Activated CD4-positive, alpha-beta T cell treated with anti-CD3 and anti-CD28 coated beads, Interleukin-2, Interleukin-6, amounts not matched to agents 100 ng/mL and 50 ng/mL, durations not matched to agents 16 hours and 8 hours (primary cell): ENCODE data around the gene KLK8.
"Not testable (repeated sequence)": the region's sequence is repeated elsewhere in the genome, so short reads cannot be mapped to it uniquely, and the experiment has no call there.

Experiments
- DNase-seq: peaks from one replicate; pipeline ENCODE4 v3.0.0-alpha.2; 2020

The KLK8 gene

DNA sequence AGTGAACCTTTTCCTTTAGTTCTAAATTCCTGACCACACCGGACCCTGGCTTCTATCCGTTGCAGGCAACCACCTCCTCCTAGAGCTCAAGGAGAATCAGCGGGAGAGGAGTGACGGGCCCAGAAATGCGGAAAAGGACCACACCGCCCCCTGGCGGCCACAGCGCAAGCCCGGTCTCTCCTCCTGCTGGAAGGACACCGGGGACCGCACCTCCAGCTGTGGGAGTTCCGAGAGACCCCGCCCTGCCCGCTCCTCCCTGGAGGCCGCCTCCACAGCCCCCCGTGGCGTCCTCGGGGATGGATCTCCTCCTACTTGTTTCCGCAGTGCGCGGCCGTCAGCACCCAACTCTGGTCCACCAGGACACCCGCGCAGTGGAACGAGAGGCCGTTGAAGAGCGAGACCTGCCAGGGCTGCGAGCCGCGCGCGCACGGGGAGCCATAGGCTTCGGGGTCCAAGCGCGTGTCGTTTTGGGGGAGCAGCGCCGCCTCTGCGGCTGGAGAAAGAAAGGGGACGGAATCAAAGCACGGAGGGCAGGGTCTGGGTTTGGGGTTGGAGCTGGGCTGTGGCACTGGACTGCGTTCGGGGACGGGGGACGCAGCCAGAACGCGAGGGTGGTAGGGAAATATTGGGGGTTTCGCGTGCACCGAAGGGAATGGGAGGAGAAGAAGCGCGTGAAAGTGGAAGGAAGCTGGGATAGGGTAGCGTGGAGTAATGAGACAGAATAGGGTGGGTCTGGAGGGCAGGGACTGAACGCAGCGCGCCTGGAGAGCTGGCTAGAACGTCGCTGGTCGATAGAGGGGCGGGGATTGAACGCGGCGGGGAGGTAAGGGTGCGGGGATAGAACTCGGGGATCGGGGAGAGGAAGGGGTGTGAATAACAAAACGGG, 15.6 kb upstream of the KLK8 start:
- peak; percentile 19 for DNase-seq

DNA sequence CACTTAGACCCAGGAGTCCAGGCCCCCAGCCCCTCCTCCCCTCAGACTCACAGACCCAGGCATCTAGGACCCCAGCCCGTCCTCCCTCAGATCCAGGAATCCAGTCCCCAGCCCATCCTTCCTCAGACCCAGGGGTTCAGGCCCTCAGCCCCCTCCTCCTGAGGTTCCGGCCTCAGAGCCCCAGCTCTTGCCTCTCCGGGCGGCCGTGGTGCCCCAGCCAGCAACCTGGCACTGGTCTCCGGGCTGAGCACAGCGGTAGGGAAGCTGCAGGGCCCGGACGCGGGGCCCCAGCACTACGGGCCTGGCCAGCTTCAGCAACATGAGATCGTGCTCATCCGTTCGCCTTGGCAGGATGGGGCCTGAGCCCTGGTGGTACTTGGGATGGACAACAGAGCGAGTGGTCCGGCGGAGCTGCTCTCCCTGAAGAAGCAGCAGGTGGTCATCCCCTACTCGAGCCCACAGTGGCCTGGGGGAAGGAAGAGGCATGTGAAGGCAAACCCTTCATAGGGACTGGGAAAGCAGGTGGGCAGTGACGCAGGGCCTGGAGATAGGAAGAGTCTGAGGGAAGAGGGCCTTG, 14.4 kb upstream of the KLK8 start:
- no peak for DNase-seq

DNA sequence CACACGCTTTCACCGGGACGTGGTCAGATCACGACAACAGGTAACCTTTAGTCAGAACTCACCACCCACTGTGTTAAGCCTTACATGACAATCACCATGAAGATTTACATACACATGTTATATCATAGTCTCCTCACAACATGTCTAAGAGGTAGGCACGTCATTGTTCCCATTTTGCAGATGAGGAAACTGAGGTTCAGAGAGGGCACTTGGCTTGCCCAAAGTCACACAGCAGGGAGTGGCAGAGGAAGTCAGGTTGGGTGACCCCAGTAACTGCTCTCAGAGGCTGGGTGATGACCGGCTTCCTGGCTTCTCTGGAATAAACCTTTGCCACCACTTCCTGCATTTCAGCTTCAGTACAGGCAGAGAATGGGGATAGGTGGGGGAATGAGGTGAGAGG, 12.8 kb upstream of the KLK8 start:
- no peak for DNase-seq

DNA sequence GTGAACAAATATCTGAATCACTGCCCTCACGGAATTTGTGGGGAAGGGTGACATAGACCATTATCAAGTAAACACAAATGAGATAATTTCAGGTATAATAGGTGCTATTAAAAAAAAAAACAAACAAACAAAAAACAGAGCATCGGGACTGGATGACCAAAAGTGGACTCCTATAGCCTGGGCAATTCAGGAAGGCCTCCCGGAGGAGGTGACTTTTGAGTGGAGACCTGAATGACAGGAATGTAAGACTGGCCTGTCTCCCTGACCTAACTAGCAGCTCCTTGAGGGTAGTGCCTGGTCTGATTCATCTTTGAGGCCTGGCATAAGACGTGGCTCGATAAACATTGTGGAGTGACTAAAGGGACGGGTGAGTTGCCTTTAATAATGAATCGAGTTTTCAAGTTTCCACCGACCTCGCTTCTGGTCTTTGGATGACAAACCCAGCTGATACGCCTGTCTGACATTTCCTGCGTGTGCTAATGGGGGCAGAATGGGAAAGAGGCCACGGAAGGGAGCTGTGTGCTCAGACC, 11.3 kb upstream of the KLK8 start:
- no peak for DNase-seq

DNA sequence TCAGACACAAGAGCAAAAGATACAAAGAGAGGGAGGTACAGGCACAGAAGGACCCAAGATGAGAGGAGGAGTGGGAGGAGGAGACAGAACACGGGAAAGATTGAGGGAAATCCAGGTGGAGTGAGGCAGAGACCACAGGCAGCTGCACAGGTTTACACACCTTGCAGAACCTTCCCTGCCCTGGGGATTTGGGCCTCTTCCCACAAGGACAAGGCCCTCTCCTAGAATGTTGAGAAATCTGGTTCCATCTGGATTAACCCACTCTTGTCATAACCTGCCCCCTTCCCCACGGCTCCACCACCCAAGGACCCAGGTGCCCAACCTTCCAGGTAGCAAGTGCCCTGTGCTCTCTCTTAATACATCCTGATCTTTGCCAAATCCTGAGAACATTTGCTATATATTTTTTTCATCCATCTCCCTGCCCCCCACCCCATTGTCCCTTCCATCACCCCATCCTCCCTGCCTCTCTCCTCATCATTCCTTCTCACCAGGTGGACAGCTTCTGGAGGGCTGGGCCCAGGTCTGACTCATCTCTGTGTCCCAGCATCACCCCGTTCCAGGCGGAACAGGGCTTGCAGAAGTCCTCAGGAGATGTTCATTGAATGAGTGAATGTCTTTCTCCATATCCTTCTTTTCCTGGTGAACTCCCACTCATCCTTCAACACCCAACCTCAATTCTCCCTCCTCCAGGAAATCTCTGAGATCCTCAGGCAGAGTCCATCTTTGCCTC, 8.8 kb upstream of the KLK8 start:
- DNase-seq = no peak

DNA sequence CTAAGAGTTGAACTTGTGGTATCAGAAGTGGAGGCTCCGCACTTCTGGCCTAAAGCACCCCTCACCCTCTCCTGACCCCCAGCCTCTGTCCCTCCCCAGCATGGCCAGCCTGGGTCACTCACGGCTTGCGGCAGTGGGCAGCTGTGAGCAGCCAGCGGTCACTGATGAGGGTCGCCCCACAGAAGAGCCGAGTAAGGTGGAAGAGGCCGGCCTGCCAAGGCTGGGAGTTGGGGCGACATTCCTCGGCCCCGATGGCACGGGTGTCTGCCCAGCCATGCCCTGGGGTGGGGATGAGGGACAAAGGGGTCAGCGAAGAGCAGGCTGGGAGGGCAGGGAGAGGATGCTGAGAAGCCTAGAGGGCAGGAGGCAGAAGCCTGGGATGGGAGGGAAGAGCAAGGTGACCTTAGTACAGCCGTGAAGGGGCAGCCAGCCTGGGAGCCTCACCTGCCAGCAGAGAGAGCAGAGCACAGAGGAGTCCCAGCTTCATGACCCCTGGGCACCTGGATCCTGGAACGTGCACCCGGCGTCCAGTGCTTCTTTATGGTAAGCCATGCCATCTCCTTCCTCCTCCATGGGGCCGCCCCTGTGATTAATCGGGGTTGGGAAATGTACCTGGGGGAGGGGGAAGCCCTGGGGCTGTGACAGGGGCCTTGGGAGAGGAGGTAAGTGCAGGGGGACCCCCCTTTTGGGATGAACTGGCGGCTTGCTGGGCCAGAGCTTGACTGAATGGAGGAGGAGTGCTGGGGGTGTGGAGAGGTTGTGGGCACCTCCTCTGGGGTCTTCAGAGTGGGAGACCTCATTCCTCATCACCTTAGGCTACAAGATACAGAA, 7.9 kb upstream of the KLK8 start:
- DNase-seq = no peak

DNA sequence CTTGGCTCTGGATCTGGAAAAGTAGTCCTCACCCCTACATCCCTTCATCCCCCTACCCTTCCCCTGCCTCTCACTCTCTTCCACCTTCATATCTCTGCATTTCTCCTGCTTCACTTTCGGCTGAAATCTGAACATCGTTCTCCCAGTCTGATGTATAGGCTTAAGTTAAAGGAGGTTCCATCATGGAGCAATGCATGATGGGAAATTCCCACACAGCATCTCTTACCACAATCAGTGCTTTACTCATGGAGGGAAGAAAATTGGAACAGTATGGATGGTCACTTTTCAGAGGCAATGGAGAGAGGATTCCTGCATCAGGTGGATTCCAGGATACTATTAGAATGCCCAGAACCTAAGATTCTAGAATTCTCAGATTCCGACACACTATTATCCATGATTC, 6.1 kb upstream of the KLK8 start:
- DNase-seq = no peak

DNA sequence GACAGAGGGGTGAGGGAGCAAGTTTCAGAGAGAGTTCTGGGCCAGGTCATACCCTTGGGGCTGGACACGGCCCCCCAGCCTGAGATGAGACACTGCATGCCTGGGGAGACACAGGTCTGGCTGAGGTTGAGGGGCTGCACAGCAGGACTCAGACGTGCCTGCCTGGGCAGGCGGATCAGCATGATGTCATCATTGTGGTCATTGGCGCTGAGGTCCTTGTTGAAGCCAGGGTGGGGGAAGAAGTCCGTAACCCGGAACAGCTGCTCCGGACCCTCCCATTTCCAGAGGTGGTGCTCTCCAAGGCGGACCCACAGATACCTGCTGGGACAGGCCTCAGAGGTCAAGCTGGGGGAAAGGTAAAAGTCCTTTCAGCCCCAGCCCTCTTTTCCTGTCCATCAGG, 5.0 kb upstream of the KLK8 start:
- no peak for DNase-seq

DNA sequence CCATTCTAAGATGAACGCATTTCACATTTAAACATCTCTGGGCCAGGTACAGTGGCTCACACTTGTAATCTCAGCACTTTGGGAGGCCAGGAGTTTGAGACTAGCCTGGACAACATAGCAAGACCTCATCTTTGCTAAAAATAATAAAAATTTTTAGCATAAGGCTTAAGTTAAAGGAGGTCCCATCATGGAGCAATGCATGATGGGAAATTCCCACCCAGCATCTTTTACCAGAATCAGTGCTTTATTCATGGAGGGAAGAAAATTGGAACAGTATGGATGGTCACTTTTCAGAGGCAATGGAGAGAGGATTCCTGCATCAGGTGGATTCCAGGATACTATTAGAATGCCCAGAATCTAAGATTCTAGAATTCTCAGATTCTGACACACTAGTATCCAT, 3.8 kb upstream of the KLK8 start:
- DNase-seq = no peak

DNA sequence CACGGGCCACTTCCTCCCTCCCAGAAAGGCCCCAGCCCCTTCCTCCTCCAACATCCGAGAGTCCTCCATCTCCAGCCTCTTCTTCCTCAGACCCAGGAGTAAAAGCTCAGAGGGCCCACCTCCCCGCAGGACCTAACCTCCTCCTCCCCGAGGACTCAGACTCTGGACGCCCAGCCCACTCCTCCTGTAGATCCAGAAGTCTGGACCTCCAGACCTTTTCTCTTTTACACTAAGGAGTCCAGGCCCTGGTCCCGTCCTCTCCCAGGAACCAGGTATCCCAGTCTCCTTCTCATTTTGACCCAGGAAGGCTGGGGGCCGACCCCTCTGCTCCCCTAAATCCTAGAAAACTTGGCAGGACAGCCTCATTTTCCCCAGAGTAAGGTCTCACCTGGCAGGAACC, 1.9 kb upstream of the KLK8 start:
- no peak for DNase-seq

DNA sequence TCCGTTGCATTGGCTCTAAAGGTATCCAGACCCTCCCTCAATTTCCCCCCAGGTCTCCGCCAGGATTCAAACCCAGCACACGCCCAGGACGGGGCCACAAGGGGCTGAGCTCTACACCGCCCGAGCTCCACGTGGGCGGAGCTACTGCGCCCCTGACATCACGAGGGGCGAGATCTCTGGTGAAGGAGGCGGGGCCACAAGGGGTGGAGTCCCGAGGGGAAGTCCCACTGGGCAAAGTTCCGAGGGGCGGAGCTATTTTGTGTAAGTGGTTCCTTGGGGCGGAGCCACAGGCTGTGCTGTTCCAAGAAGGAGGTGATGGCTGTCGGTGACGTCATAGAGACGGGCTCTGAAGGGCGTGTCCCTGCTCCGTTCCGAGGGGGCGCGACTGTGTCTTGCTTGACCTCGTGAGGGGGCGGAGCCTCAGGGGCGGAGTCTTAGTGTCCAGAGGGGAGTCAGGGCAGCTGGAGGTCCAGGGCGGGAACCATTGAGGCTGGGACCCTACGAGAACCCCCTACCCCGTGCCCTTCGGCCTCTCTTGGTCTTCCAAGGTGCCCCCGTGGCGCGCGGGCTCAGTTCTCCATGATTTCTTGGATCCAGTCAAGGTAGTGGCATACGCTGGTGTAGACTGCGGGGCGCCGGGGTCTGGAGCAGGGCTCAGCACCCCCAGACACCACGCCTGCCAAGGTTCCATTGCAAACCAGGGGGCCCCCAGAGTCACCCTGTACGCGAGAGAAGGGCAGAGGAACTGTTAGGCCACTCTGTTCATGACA, 1.3 kb upstream of the KLK8 start:
- DNase-seq = peak; percentile 53

DNA sequence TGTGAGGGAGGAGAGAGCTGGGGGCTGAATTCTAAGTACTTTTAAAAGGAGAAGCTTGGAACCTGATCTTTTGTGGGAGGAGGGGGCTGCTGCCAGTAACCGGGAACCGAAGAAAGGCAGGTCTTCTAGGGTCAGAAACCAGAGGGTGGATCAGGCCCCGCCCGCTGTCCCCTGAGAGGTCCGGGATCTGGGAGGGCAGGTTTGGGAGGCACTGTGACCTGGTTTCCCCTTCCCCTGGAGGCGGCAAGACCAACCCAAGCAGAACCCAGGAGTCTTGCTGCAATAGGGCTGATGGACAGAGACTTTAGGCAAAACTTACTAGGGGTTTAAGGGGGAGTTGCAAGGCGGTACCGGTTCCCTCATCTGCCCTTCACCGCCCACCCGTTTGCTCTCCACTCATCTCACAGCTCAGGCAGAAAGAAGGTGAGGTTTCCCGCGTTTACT, 707 bp upstream of the KLK8 start:
- no peak for DNase-seq

DNA sequence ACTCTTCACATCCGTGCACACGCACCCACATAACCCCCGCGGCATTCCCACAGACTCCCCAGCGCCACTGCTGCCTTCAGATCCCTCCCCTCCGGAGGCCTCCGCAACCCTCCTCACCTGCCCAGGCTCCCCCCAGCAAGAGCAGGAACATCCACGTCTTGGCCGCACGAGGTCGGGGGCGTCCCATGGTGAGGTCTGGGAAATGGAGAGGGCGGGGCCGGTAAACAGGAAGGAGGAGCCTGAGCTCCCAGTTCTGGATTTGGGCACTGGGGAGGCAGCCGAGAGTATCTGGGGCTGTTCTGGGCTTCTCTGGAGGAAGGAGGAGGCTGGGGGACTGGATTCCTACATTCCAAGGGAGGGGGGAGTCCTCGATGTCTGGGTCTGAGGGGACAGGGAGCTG, 423 bp downstream of the KLK8 start:
- DNase-seq = no peak

DNA sequence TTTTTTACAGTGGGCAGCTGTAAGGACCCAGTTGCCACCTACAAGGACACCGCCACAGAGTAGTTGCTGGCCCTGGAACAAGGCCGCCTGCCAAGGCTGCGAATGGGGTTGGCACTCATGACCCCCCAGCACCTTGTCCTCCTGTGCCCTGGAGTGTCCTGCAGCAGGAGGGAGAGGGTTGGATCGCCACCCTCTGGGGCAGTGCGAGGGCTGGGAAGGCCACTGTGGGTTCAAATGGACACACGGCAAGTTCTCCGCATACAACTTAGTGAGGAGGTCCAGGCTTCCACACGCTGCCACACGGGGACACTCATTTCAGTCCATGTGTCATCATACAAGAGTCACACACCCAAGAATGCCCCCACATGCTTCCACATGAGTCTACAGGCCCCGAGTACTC, 978 bp downstream of the KLK8 start:
- DNase-seq = no peak

DNA sequence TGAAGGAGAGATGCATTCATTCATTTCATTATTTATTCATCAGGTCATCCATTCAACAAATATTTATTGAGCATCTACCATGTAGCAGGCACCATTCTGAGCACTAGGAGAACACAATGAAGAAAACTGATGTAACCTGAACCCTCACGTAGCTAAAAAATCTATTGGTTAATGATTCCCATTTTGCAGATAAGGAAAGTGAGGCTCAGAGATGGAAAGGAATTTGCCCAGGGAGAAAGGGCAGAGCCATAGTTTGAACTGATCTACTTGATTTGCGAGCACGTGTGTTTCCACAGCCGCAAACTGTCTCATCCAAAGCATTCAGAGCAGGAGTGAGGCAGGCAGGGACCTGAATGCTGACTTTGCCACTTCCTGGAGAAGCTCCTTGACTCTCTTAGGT, 2.7 kb downstream of the KLK8 start:
- no peak for DNase-seq

DNA sequence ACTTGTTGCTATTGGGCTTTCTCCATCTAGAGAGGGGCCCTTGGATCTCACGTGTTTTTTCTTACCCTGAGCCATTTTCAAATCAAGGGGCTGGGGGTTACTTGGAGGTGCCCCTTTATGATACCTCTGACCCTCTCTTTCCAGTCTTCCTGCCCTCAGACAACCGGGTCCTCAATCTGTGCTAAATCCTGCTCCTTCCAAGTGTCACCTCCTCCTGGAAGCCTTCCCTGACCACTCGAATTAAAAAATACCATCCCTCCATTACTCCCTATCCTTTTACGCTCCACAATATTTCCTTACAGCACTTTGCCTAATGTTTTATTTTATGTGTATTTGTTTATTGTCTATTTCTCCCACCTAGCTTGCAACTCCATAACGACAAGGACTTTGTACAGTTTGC, 3.3 kb downstream of the KLK8 start:
- DNase-seq = no peak

DNA sequence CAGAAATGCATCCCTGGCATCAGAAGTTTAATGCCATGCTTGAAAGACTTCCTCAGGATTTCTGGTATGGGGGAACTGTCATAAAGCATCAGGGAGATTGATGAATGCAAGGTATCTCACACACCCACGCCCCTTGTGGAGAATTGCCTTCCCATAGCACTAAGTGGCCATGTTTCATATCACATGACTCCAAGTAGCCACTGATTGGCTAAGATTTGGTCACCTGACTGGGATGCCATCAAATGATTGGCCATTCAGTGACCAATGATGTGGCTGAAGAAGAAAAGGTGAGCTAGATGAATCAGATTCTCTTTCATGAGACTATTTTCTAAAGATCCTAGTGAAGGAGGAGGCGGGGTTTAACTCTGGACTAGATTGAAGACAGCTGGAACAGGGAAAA, 7.3 kb downstream of the KLK8 start:
- DNase-seq = no peak

DNA sequence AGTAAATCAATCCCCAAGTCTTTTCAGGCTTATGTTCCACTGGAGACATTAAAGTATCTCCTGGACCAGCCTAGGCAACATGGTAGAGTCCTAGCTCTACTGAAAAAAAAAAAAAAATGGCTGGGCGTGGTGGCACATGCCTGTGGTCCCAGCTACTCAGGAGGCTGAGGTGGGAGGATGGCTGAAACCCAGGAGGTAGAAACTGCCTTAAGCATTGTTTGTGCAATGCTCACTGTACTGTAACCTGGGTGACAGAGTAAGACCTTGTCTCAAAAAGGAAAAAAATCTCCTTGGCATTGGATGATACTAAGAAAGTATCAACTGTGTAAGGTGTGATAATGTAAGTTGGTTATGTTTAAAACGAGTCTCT, 8.8 kb downstream of the KLK8 start:
- no peak for DNase-seq

DNA sequence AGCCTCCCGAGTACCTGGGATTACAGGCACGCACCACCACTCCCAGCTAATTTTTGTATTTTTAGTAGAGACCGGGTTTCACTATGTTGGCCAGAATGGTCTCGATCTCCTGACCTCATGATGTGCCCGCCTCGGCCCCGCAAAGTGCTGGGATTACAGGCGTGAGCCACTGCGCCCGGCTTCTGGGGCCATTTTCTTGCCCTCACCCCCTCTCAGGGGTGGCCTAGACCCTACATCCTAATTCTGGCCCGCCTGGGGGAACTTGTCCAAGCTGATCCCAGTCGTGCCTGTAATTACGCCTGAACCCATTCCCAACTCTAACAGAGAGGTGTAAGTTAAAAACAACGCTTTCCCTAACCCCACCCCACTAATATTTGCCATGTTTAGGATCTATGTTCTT, 17.0 kb downstream of the KLK8 start:
- DNase-seq = not testable (repeated sequence)

DNA sequence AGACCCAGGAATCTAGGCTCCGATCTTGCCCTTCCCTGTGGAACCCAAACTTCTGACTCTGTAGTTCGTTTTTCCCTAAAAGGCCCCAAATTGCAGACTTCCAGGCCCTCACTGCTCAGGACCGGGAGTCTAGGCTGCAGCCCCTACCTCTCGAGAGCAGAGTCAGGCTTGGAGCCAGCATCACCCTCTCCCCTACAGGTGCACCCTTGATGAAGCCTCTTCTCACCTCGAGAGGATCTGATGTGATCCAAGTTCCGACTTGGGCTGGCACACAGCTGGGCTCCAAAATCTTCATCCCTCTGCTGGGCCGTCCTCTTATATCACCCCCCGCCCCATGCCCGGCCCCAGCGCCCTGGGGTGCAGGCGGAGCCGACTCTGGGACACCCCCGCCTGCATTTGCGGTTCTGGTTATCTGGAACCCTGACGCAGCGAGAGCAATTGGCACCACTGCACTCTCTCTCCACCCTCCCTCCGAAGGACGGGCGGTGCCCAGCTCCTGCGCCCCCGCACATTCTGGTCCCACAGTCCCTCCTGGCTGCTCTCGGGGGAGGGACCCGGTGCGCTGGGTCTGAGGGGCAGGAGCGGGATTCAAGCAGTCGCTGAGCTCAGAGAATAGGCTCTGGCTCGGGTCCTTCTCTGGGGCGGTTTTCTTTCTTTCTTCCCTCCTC, 17.6 kb downstream of the KLK8 start, which contains the start of gene KLK7:
Gene KLK7, minus strand, starts transcription at position 293 of the 668 bp plus-strand sequence. CDS start 1,518 bp downstream, outside the sequence.
- DNase-seq = no peak

DNA sequence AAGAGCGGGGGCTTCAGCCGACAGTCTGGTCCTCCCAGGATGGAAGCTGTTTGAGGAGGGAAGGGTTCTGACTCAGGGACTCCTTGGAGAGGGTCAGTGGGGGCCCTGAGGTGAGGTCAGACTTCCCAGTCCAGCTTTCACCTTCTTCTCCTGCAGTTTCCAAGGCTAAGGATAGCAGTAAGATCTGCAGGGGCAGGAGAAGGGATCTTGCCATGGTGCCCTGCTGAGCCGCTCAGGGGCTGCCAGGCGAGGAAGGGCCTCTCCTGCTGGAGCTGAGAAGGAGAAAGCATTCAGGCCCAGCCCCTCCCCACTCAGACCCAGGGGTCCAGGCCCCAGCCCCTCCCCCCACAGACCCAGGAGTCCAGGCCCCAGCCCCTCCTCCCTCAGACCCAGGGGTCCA, 19.2 kb downstream of the KLK8 start:
- DNase-seq = no peak
